HG03457 (cell line): Measurements from ENCODE around the gene PDZRN4.

ENCODE experiments used
- ATAC-seq: cut with Tn5 transposase; IDR thresholded peaks from one replicate; pipeline ENCODE4 v1.9.1; 2021; ENCODE audit warnings: moderate number of reproducible peaks; ENCODE audit not compliant: unreplicated experiment

Gene PDZRN4

DNA sequence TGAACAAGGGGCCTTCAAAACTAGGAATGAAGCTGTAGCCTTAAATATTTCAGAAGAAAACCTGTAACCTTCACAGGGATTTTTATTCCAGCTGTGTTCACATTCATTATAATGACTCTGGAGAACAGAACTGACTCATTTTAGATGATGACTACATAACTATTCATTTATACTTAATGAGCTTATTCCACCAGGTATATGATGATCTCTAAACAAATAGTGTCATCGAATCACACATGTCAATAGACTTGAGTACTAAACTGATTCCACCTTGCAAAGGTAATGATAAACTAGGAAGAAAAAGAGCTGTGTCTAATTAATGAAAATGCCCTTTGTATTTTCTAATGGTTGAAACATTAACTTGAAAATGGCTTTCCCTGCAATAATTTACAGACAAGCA, 433.2 kb downstream of the PDZRN4 start:
- ATAC-seq, result no peak
